Astrocyte (in vitro differentiated cells and primary cell): Measurements from ENCODE around the gene MEGF8.

ENCODE experiments used
- CTCF ChIP-seq: IDR thresholded peaks from 2 replicates; pipeline ENCODE4 v1.5.1; 2011; ENCODE audit warnings: low read depth, mild to moderate bottlenecking, inconsistent platforms, low read length, moderate library complexity; ENCODE audit not compliant: insufficient read depth
- EZH2 ChIP-seq: IDR thresholded peaks from 2 replicates; pipeline ENCODE4 v1.6.1; 2012; ENCODE audit warnings: mild to moderate bottlenecking, low read length, inconsistent platforms; ENCODE audit not compliant: insufficient read depth

DNA sequence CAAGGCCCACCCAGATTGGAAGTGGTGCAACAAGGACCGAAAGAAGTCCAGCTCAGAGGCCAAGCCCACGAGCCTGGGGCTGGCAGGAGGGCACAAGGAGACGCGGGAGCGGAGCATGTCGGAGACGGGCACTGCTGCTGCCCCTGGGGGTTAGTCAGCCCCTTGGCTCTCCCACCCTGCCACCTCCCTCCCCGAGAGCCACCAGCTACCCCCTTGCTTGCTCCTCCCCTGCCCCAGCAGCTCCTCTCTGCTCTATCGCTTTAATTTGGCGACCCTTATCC, 37.7 kb upstream of the MEGF8 start:
- TF ChIP-seq EZH2 (no peak), CTCF (no peak)
